Neural cell (in vitro differentiated cells): Measurements from ENCODE around the gene VGF. TPM values are rescaled to one million over a fixed set of nuclear protein-coding genes. Genes with fewer than 3 reads are reported as not detected.

ENCODE experiments used
- H2AFZ ChIP-seq: fragments of 200-600, 300-800 bp; sonication (generic), shearing (Covaris generic); 2 replicates; pipeline ENCODE4 v1.6.0; 2014; ENCODE audit warnings: low read depth, mild to moderate bottlenecking, antibody characterized with exemption, low read length, moderate library complexity
- H3F3A ChIP-seq: fragments of 200-600 bp; shearing (Covaris generic); 2 replicates; pipeline ENCODE4 v1.6.1; 2016; ENCODE audit warnings: mild to moderate bottlenecking, moderate library complexity, mixed read lengths, antibody characterized with exemption, low read length; ENCODE audit not compliant: insufficient read depth, poor library complexity, severe bottlenecking
- H3K27ac ChIP-seq: fragments of 200-600, 300-800 bp; sonication (generic), shearing (Covaris generic); 2 replicates; pipeline ENCODE4 v1.5.1; 2014; ENCODE audit warnings: mild to moderate bottlenecking, low read length, moderate library complexity
- H3K27me3 ChIP-seq: fragments of 300-800, 200-600 bp; sonication (generic), shearing (Covaris generic); 2 replicates; pipeline ENCODE4 v1.6.0; 2014; ENCODE audit warnings: mild to moderate bottlenecking, low read depth, low read length, moderate library complexity; ENCODE audit not compliant: insufficient read depth
- H3K36me3 ChIP-seq: fragments of 300-800, 200-600 bp; sonication (generic), shearing (Covaris generic); 2 replicates; pipeline ENCODE4 v1.5.1; 2014; ENCODE audit warnings: mild to moderate bottlenecking, antibody characterized with exemption, low read length, moderate library complexity; ENCODE audit not compliant: insufficient read depth
- H3K4me2 ChIP-seq: fragments of 300-800, 200-600 bp; sonication (generic), shearing (Covaris generic); 2 replicates; pipeline ENCODE4 v1.6.0; 2014; ENCODE audit warnings: mild to moderate bottlenecking, low read length
- H3K4me3 ChIP-seq: fragments of 300-800, 200-600 bp; sonication (generic), shearing (Covaris generic); 2 replicates; pipeline ENCODE4 v1.5.1; 2014; ENCODE audit warnings: mild to moderate bottlenecking, low read length, moderate library complexity
- H3K79me2 ChIP-seq: fragments of 200-600 bp; shearing (Covaris generic); replicated peaks from 2 replicates; pipeline ENCODE4 v1.6.0; 2014; ENCODE audit warnings: mild to moderate bottlenecking, low read length, moderate library complexity; ENCODE audit not compliant: insufficient read depth
- H3K9ac ChIP-seq: fragments of 300-800, 200-600 bp; sonication (generic), shearing (Covaris generic); 2 replicates; pipeline ENCODE4 v1.6.1; 2016; ENCODE audit warnings: mild to moderate bottlenecking, low read length, mixed read lengths
- H3K9me2 ChIP-seq: fragments of 200-600 bp; shearing (Covaris generic); 2 replicates; pipeline ENCODE4 v1.6.1; 2016; ENCODE audit warnings: mild to moderate bottlenecking, low read length, mixed read lengths; ENCODE audit not compliant: insufficient read depth
- H3K9me3 ChIP-seq: fragments of 200-600, 300-800 bp; sonication (generic), shearing (Covaris generic); 2 replicates; pipeline ENCODE4 v1.6.1; 2016; ENCODE audit warnings: mild to moderate bottlenecking, mixed run types, low read length, moderate library complexity, mixed read lengths
- H4K20me1 ChIP-seq: fragments of 200-600 bp; shearing (Covaris generic); 2 replicates; pipeline ENCODE4 v1.6.1; 2016; ENCODE audit warnings: mild to moderate bottlenecking, mixed run types; ENCODE audit not compliant: insufficient read depth
- CTCF ChIP-seq: fragments of 450-650 bp; IDR thresholded peaks from 2 replicates; pipeline ENCODE4 v1.5.1; 2014; ENCODE audit warnings: antibody characterized with exemption, mild to moderate bottlenecking, moderate library complexity; ENCODE audit not compliant: poor library complexity, severe bottlenecking
- EP300 ChIP-seq: fragments of 450-650 bp; conservative IDR thresholded peaks from 2 replicates; pipeline ENCODE4 v1.6.1; 2014; ENCODE audit warnings: antibody characterized with exemption, mild to moderate bottlenecking, moderate library complexity; ENCODE audit not compliant: poor library complexity, severe bottlenecking
- EZH2 ChIP-seq: fragments of 200-600, 300-800 bp; shearing (Covaris generic), sonication (generic); IDR thresholded peaks from 2 replicates; pipeline ENCODE4 v1.6.1; 2014; ENCODE audit warnings: antibody characterized with exemption, low read length, borderline replicate concordance, mild to moderate bottlenecking; ENCODE audit not compliant: insufficient read depth, poor library complexity, severe bottlenecking
- MXI1 ChIP-seq: fragments of 450-650 bp; conservative IDR thresholded peaks from 2 replicates; pipeline ENCODE4 v1.6.1; 2014; ENCODE audit warnings: antibody characterized with exemption, mild to moderate bottlenecking; ENCODE audit not compliant: poor library complexity, severe bottlenecking
- POLR2AphosphoS5 ChIP-seq: IDR thresholded peaks from 2 replicates; pipeline ENCODE4 v1.6.1; 2012
- RAD21 ChIP-seq: fragments of 450-650 bp; conservative IDR thresholded peaks from 2 replicates; pipeline ENCODE4 v1.6.1; 2014; ENCODE audit warnings: antibody characterized with exemption, mild to moderate bottlenecking, moderate library complexity
- REST ChIP-seq: IDR thresholded peaks from 2 replicates; pipeline ENCODE4 v1.6.1; 2012; ENCODE audit warnings: borderline replicate concordance
- SMC3 ChIP-seq: fragments of 450-650 bp; conservative IDR thresholded peaks from 2 replicates; pipeline ENCODE4 v1.6.1; 2014; ENCODE audit warnings: antibody characterized with exemption, mild to moderate bottlenecking, moderate library complexity; ENCODE audit not compliant: poor library complexity
- TAF1 ChIP-seq: IDR thresholded peaks from 2 replicates; pipeline ENCODE4 v1.6.1; 2012; ENCODE audit warnings: low read depth
- polyA plus RNA-seq: library from polyadenylated mRNA; depleted of rRNA; stranded (reverse); fragments of >200 nt; gene quantifications from 2 replicates; pipeline ENCODE4 v1.2.3, GENCODE V29; 2014

The VGF gene
- polyA plus RNA-seq, 1 donor from 2014 or later: 39.3 TPM

- Histone ChIP-seq H3K27ac (peak overlapping the region; percentile 76), H3K9me2 (no peaks in the 10 kb centered on the region), H3K27me3 (peaks cover 43% of the 10 kb centered on the region), H3K4me3 (peak overlapping the region; percentile 76), H3K9ac (peak overlapping the region; percentile 81), H4K20me1 (no peaks in the 10 kb centered on the region), H3K36me3 (no peaks in the 10 kb centered on the region), H3K4me2 (peak overlapping the region; percentile 76), H3F3A (no peaks in the 10 kb centered on the region), H2AFZ (peak overlapping the region; percentile 40), H3K79me2 (no peaks in the 10 kb centered on the region), H3K9me3 (no peaks in the 10 kb centered on the region)
- TF ChIP-seq EP300: no peak
- TF ChIP-seq CTCF: no peak
- no peak for TF ChIP-seq EZH2
- TF ChIP-seq MXI1: peak; percentile 27
- TF ChIP-seq TAF1: peak; percentile 64
- no peak for TF ChIP-seq SMC3
- peak; percentile 72 for TF ChIP-seq POLR2AphosphoS5
- peak; percentile 33 for TF ChIP-seq REST
- TF ChIP-seq RAD21: no peak
Observed at GRCh38 chr7:101179117-101179516, 13.7 kb upstream of the VGF start.

- H2AFZ ChIP-seq: no peak overlapping the region
Observed at GRCh38 chr7:101177644-101178043, 12.3 kb upstream of the VGF start.

More at GRCh38 chr7:101177644-101178043, 12.3 kb upstream of the VGF start:
- Histone ChIP-seq H4K20me1 (no peaks in the 10 kb centered on the region), H3F3A (no peaks in the 10 kb centered on the region), H3K9me3 (no peaks in the 10 kb centered on the region), H3K4me3 (no peak overlapping the region), H3K36me3 (no peaks in the 10 kb centered on the region), H3K79me2 (no peaks in the 10 kb centered on the region), H3K9ac (no peak overlapping the region), H3K27me3 (peaks cover 58% of the 10 kb centered on the region), H3K27ac (no peak overlapping the region), H3K9me2 (no peaks in the 10 kb centered on the region), H3K4me2 (no peak overlapping the region)
- no peak for TF ChIP-seq REST
- TF ChIP-seq TAF1: no peak
- no peak for TF ChIP-seq POLR2AphosphoS5
- no peak for TF ChIP-seq RAD21
- no peak for TF ChIP-seq EZH2
- no peak for TF ChIP-seq CTCF
- TF ChIP-seq EP300: no peak
- TF ChIP-seq SMC3: no peak
- TF ChIP-seq MXI1: no peak
